Activated CD4-positive, alpha-beta T cell treated with anti-CD3 and anti-CD28 coated beads, Interleukin-2, Interleukin-6, amounts not matched to agents 100 ng/mL and 50 ng/mL, durations not matched to agents 16 hours and 8 hours (primary cell): ENCODE data around the gene FAAP20.

Experiments
- DNase-seq: peaks from one replicate; pipeline ENCODE4 v3.0.0-alpha.2; 2020

The FAAP20 gene

GRCh38 chr1:2193514-2194281, 874 bp downstream of the FAAP20 start:
- DNase-seq: no peak

GRCh38 chr1:2192031-2192995, 2.3 kb downstream of the FAAP20 start:
- DNase-seq: no peak

- no peak for DNase-seq
These were observed 4.0 kb downstream of the FAAP20 start for GRCh38 chr1:2190491-2190976.

GRCh38 chr1:2189459-2190425, 4.8 kb downstream of the FAAP20 start:
- peak; percentile 95 for DNase-seq

- no peak for DNase-seq
These were observed 6.2 kb downstream of the FAAP20 start for GRCh38 chr1:2188336-2188735.

- DNase-seq: no peak
These were observed 7.0 kb downstream of the FAAP20 start for GRCh38 chr1:2187619-2188018.

GRCh38 chr1:2186901-2187300, 7.7 kb downstream of the FAAP20 start:
- no peak for DNase-seq

GRCh38 chr1:2185880-2186855, 8.4 kb downstream of the FAAP20 start:
- no peak for DNase-seq

GRCh38 chr1:2184934-2185333, 9.6 kb downstream of the FAAP20 start:
- no peak for DNase-seq

GRCh38 chr1:2184531-2184930, 10.0 kb downstream of the FAAP20 start:
- no peak for DNase-seq

GRCh38 chr1:2183937-2184334, 10.6 kb downstream of the FAAP20 start:
- DNase-seq: no peak

GRCh38 chr1:2182376-2182775, 12.2 kb downstream of the FAAP20 start:
- no peak for DNase-seq

GRCh38 chr1:2181752-2182151, 12.8 kb downstream of the FAAP20 start:
- DNase-seq: no peak

- no peak for DNase-seq
These were observed 13.3 kb downstream of the FAAP20 start for GRCh38 chr1:2181271-2181670.

GRCh38 chr1:2180297-2181245, 14.0 kb downstream of the FAAP20 start:
- DNase-seq: no peak

GRCh38 chr1:2179283-2180013, 15.1 kb downstream of the FAAP20 start:
- no peak for DNase-seq

- no peak for DNase-seq
These were observed 15.7 kb downstream of the FAAP20 start for GRCh38 chr1:2178875-2179274.

GRCh38 chr1:2177946-2178538, 16.5 kb downstream of the FAAP20 start:
- no peak for DNase-seq

- no peak for DNase-seq
These were observed 17.0 kb downstream of the FAAP20 start for GRCh38 chr1:2177541-2177940.
